Peyer's patch (tissue), 4 donors: ENCODE results near the gene MYOF.

Experiments
- POLR2A ChIP-seq, 2 donors: fragments of 450-650 bp; IDR thresholded peaks; one replicate each; pipeline ENCODE4 v1.5.1; 2017; ENCODE audit warnings: antibody characterized with exemption in 2 of 2, mild to moderate bottlenecking in 2 of 2, moderate library complexity in 2 of 2
- TF ChIP-seq, protein P1 (sequence below), 6 experiments: fragments of 450-650 bp in 4 of 6; fragments of 200-600 bp in 2 of 6; sonication (generic) in 1 of 6; IDR thresholded peaks; one replicate each; pipeline ENCODE4 v1.5.1; 2017 to 2019; ENCODE audit warnings: antibody characterized with exemption in 6 of 6, mild to moderate bottlenecking in 3 of 6, moderate library complexity in 1 of 6

DNA sequence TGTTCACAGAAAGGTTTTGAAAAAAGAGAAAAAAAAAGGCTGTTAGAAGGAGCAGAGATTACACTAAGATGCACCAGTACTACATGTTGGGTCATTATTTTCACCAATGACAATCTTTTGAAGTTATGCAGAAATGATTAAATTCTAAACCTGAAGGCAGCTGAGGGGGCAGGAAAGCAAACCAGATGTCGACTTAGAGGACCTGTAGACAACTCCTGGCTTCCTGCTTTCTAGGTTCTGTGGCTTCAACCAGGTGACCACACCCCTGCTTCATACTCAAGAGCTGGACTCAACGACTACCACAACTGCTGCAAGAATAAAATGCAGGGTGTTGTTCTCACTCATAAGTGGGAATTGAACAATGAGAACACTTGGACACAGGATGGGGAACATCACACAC lies 30.0 kb downstream of the MYOF start:
- TF ChIP-seq, protein P1, sequence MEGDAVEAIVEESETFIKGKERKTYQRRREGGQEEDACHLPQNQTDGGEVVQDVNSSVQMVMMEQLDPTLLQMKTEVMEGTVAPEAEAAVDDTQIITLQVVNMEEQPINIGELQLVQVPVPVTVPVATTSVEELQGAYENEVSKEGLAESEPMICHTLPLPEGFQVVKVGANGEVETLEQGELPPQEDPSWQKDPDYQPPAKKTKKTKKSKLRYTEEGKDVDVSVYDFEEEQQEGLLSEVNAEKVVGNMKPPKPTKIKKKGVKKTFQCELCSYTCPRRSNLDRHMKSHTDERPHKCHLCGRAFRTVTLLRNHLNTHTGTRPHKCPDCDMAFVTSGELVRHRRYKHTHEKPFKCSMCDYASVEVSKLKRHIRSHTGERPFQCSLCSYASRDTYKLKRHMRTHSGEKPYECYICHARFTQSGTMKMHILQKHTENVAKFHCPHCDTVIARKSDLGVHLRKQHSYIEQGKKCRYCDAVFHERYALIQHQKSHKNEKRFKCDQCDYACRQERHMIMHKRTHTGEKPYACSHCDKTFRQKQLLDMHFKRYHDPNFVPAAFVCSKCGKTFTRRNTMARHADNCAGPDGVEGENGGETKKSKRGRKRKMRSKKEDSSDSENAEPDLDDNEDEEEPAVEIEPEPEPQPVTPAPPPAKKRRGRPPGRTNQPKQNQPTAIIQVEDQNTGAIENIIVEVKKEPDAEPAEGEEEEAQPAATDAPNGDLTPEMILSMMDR (IDR thresholded peaks at IDR 0.05), result no peak
- no peak for TF ChIP-seq POLR2A (IDR thresholded peaks at IDR 0.05)
